SIG-M5 (cell line): ENCODE measurements around the gene CASTOR2.
"Not testable (repeated sequence)": the region's sequence is repeated elsewhere in the genome, so short reads cannot be mapped to it uniquely, and the experiment has no call there.

Experiments used
- DNase-seq: peaks from one replicate; lab custom pipeline; 2025; lab: John Stamatoyannopoulos, UW

Gene CASTOR2

GRCh38 chr7:75050501-75050900 is 86.0 kb downstream of the CASTOR2 start:
- no peak for DNase-seq

DNA sequence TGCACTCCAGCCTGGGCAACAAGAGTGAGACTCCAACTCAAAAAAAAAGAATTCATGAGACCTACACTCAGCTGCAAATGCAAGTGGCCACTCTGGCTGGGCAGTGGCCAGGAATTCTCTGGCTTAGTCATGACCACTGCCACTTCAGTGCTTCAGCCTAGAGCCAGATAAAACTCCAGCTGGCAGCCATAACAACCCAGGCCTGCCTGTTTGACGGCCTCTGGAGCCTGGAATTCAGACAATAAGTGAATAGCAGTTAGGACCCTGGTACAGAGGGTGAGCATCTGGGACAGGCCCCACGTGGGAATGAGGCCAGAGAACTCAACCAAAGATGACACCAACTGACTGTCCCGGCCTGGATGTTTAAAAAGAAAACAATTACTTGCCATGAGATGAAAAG is 90.2 kb downstream of the CASTOR2 start:
- DNase-seq = no peak

GRCh38 chr7:75055155-75055554 is 90.7 kb downstream of the CASTOR2 start:
- no peak for DNase-seq

DNA sequence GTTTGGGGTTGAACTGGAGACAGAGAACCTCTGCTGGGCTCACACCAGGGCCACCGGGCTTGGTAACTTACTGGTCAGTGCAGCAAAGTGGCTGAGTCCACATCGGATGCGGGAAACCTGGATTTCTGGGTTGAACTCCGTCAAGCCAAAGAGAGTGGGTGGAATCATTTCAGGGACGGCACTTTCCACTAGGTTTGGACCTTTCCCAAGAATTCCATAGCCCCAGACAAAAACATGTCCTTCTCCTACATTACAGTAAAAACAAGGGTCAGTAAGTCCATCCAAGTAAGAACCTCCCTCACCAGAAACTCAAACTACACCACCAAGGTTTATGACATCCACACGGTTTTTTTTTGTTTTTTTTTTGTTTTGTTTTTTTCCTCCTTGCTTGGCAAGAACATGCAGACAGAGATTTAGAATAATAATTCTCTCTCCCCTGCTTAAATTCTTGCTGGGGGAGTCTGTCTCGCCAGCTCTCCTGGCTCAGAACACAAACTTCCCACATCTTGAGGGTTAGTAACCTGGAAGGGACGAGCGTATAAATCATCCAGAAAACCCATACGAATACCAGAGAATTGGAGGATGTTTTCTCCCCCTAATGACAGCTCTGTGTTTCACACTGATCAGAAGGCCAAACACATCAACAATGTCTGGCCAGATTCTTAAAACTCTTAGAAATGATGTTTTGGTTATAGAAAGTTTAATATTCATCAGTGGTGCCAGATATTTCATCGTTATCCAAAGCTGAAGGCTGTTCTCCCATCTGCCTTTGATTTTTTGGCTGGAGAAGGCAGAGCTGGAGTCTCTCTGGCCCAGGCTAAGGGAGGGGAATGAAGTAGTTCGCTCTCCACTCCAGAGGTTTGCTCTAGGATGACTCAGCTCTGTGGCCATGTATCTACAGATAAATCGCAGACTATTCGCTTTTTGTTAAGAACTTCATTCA is 91.6 kb downstream of the CASTOR2 start:
- DNase-seq = no peak

DNA sequence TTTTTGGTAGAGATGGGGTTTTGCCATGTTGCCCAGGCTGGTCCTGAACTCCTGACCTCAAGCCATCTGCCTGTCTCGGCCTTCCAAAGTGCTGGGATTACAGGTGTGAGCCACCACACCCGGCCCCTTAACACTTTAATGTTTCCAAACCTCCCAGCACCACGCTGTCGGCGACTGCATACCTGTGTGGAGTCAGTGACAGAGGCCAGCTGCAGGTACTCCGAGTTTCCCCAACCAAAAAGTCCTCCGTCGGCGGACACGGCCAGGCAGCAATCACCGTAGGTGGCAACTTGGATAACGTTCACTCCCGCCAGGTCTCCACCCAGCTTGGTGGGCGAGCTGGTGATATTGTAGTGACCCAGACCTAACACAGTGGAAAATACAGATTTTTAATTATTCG is 93.9 kb downstream of the CASTOR2 start:
- DNase-seq = no peak

- no peak for DNase-seq
Measured at GRCh38 chr7:75064291-75064690, 99.8 kb downstream of the CASTOR2 start.

DNA sequence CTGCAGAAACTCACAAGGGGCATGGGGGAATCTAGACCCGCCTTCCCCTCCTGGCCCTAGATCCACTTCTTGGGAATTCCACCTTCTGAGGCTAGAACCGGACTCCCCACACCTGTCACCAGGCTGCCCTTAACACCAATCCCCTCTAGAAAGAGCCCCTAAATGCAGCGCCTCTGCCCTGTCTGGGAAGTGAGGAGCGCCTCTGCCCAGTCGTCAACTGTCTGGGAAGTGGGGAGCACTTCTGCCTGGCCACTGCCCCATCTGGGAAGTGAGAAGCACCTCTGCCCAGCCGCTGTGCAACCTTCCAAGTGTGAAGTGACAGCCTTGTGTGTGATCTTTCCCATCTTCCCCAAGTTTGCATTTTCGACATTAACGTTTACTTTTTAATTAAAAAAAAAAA is 100.3 kb downstream of the CASTOR2 start:
- DNase-seq = no peak

DNA sequence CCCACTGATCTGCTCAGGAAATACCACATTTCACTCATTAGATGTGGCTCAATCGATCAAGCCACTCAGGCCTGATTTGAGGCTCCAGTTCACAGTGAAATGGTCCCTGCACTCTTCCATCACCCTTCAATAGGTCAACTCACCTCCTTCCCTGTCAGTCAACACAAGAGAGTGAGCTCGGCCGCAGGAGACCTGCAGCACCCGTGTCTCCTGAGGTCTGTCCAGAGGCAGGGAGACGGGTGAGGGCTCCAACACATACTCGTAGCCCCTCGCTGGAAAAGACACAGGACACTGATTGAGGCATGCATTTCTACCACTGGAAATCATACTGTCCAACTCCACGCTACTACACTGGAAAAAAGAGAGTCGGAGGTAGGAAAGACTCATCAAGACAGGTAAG is 102.0 kb downstream of the CASTOR2 start:
- no peak for DNase-seq

DNA sequence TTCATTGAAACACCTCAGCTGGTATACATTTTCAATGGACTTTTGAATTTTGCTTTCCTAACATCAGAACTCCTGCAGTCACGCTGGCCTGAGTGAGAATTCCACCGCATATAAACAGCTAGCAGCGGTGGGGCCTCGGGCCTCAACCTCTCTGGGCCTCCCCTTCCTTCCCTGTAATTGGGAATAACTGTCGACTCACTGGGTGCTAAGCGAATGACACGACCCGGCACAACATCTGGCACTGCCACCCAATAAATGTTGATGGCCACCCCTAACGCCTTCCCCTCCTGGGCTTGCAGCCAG is 108.4 kb downstream of the CASTOR2 start:
- no peak for DNase-seq

DNA sequence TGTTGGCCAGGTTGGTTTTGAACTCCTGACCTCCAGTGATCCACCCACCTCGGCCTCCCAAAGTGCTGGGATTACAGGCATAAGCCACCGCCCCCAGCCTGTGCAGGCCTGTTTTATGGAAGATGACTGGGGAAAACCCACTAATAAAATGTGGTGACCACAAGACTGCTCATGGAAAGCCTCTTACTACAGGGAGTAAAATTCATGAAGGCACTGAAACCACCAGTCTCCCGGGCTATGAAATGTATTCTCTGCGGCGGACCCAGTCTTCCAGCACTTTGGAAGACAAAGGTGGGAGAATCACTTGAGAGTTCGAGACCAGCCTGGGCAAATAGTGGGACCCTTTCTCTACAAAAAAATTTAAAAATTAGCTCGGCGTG is 109.7 kb downstream of the CASTOR2 start:
- DNase-seq = not testable (repeated sequence)
